Loucy (cell line): Measurements from ENCODE around the gene SCYGR3.

Experiments
- H2AFZ ChIP-seq: fragments of 200-600 bp; sonication (generic); 2 replicates; pipeline ENCODE4 v1.6.0; 2016; ENCODE audit warnings: antibody characterized with exemption, mild to moderate bottlenecking, low read length, moderate library complexity
- H3F3A ChIP-seq: fragments of 200-600 bp; 2 replicates; pipeline ENCODE4 v1.6.0; 2016; ENCODE audit warnings: antibody characterized with exemption, low read depth, mild to moderate bottlenecking
- H3K27me3 ChIP-seq: fragments of 200-600 bp; sonication (generic); 2 replicates; pipeline ENCODE4 v1.6.1; 2014; ENCODE audit warnings: low read length, mild to moderate bottlenecking; ENCODE audit not compliant: insufficient read depth, poor library complexity, severe bottlenecking
- H3K36me3 ChIP-seq: fragments of 200-600 bp; sonication (generic); 2 replicates; pipeline ENCODE4 v1.6.1; 2016; ENCODE audit warnings: low read length; ENCODE audit not compliant: insufficient read depth
- H3K4me1 ChIP-seq: fragments of 200-600 bp; sonication (generic); 2 replicates; pipeline ENCODE4 v1.5.1; 2014; ENCODE audit warnings: low read length, mild to moderate bottlenecking; ENCODE audit not compliant: insufficient read depth, poor library complexity, severe bottlenecking
- H3K4me2 ChIP-seq: fragments of 200-600 bp; sonication (generic); 2 replicates; pipeline ENCODE4 v1.6.0; 2014; ENCODE audit warnings: antibody characterized with exemption, low read length, low read depth, mild to moderate bottlenecking; ENCODE audit not compliant: poor library complexity, severe bottlenecking
- H3K4me3 ChIP-seq: fragments of 200-600 bp; sonication (generic); 2 replicates; pipeline ENCODE4 v1.5.1; 2014; ENCODE audit warnings: low read length, mild to moderate bottlenecking, mixed read lengths; ENCODE audit not compliant: poor library complexity, severe bottlenecking
- H3K79me2 ChIP-seq: fragments of 200-600 bp; sonication (generic); 2 replicates; pipeline ENCODE4 v1.6.1; 2014; ENCODE audit warnings: low read length; ENCODE audit not compliant: insufficient read depth
- H3K9ac ChIP-seq: fragments of 200-600 bp; sonication (generic); 2 replicates; pipeline ENCODE4 v1.6.0; 2014; ENCODE audit warnings: mild to moderate bottlenecking, low read depth, low read length, moderate library complexity; ENCODE audit not compliant: poor library complexity, severe bottlenecking
- H3K9me2 ChIP-seq: fragments of 200-600 bp; sonication (generic); replicated peaks from 2 replicates; pipeline ENCODE4 v1.6.1; 2016; ENCODE audit warnings: low read depth, low read length, mixed read lengths
- H3K9me3 ChIP-seq: fragments of 200-600 bp; sonication (generic); 2 replicates; pipeline ENCODE4 v1.6.1; 2014; ENCODE audit warnings: mild to moderate bottlenecking, antibody characterized with exemption, low read length, low read depth; ENCODE audit not compliant: insufficient read depth
- H4K20me1 ChIP-seq: fragments of 200-600 bp; sonication (generic); 2 replicates; pipeline ENCODE4 v1.6.0; 2014; ENCODE audit warnings: antibody characterized with exemption, low read length, mild to moderate bottlenecking; ENCODE audit not compliant: insufficient read depth, poor library complexity, severe bottlenecking
- CTCF ChIP-seq: fragments of 200-600 bp; sonication (generic); conservative IDR thresholded peaks from 2 replicates; pipeline ENCODE4 v1.5.1; 2014; ENCODE audit warnings: mild to moderate bottlenecking, antibody characterized with exemption, low read length
- EZH2phosphoT487 ChIP-seq: fragments of 200-600 bp; IDR thresholded peaks from 2 replicates; pipeline ENCODE4 v1.6.1; 2018; ENCODE audit warnings: antibody characterized with exemption, mild to moderate bottlenecking, moderate library complexity, borderline replicate concordance

SCYGR3 gene

GRCh38 chr2:227634201-227634600 is 19.6 kb upstream of the SCYGR3 start:
- TF ChIP-seq EZH2phosphoT487 (no peak), CTCF (no peak)
- Histone ChIP-seq H2AFZ (no peak overlapping the region), H3K36me3 (no peaks in the 10 kb centered on the region), H3K4me2 (no peak overlapping the region), H3K4me1 (no peaks in the 10 kb centered on the region), H4K20me1 (no peaks in the 10 kb centered on the region), H3F3A (no peaks in the 10 kb centered on the region), H3K79me2 (no peaks in the 10 kb centered on the region), H3K4me3 (no peak overlapping the region), H3K9ac (no peak overlapping the region), H3K9me2 (no peaks in the 10 kb centered on the region), H3K27me3 (no peaks in the 10 kb centered on the region), H3K9me3 (no peaks in the 10 kb centered on the region)

- no peak overlapping the region for H3K4me2 ChIP-seq
- no peaks in the 10 kb centered on the region for H4K20me1 ChIP-seq
- H3K9me2 ChIP-seq, result no peaks in the 10 kb centered on the region
- TF ChIP-seq CTCF (no peak), EZH2phosphoT487 (no peak)
- H2AFZ ChIP-seq, result no peak overlapping the region
- H3F3A ChIP-seq, result no peaks in the 10 kb centered on the region
- no peaks in the 10 kb centered on the region for H3K27me3 ChIP-seq
- H3K9me3 ChIP-seq, result no peaks in the 10 kb centered on the region
- H3K4me1 ChIP-seq, result no peaks in the 10 kb centered on the region
- H3K9ac ChIP-seq, result no peak overlapping the region
- no peak overlapping the region for H3K4me3 ChIP-seq
- H3K79me2 ChIP-seq, result no peaks in the 10 kb centered on the region
- H3K36me3 ChIP-seq, result no peaks in the 10 kb centered on the region
Observed at GRCh38 chr2:227632827-227633226, 18.2 kb upstream of the SCYGR3 start.

GRCh38 chr2:227630322-227630721 is 15.7 kb upstream of the SCYGR3 start:
- Histone ChIP-seq H3K4me3 (no peak overlapping the region), H3K79me2 (no peaks in the 10 kb centered on the region), H3F3A (no peaks in the 10 kb centered on the region), H4K20me1 (no peaks in the 10 kb centered on the region), H3K9ac (no peak overlapping the region), H3K27me3 (no peaks in the 10 kb centered on the region), H3K4me2 (no peak overlapping the region), H3K36me3 (no peaks in the 10 kb centered on the region), H3K9me2 (no peaks in the 10 kb centered on the region), H3K9me3 (no peaks in the 10 kb centered on the region), H3K4me1 (no peaks in the 10 kb centered on the region), H2AFZ (no peak overlapping the region)
- no peak for TF ChIP-seq EZH2phosphoT487
- TF ChIP-seq CTCF, result no peak
